Spinal cord (tissue), 10 donors: Measurements from ENCODE around the gene KRT27. TPM values are rescaled to one million over a fixed set of nuclear protein-coding genes. Genes with fewer than 3 reads are reported as not detected.

Experiments
- DNase-seq, 6 donors: peaks; one replicate each; pipeline versions ENCODE4 v3.0.0 to v3.0.0-alpha.2; 2013 to 2015; ENCODE audit warnings: low spot score in 6 of 6, low read depth in 4 of 6
- H3K27ac ChIP-seq: one replicate; pipeline ENCODE4 v1.5.1; 2013; ENCODE audit warnings: low read depth, low read length, control low read depth
- H3K27me3 ChIP-seq: one replicate; pipeline ENCODE4 v1.6.1; 2013; ENCODE audit warnings: low read length; ENCODE audit not compliant: control insufficient read depth, insufficient read depth
- H3K36me3 ChIP-seq: one replicate; pipeline ENCODE4 v1.6.1; 2013; ENCODE audit warnings: low read length; ENCODE audit not compliant: control insufficient read depth, insufficient read depth
- H3K4me1 ChIP-seq: one replicate; pipeline ENCODE4 v1.6.1; 2013; ENCODE audit warnings: low read length; ENCODE audit not compliant: control insufficient read depth, insufficient read depth
- H3K4me3 ChIP-seq: one replicate; pipeline ENCODE4 v1.5.1; 2013; ENCODE audit warnings: low read depth, low read length, control low read depth
- H3K9me3 ChIP-seq: one replicate; pipeline ENCODE4 v1.6.1; 2013; ENCODE audit warnings: low read length; ENCODE audit not compliant: control insufficient read depth, insufficient read depth
- WGBS: methylation state at CpG from one replicate; pipeline ENCODE4 v1.1.5; 2013; ENCODE audit warnings: missing lambda C conversion rate; ENCODE audit not compliant: insufficient coverage; 5-methylcytosine and 5-hydroxymethylcytosine counted together
- polyA plus RNA-seq, 2 donors: library from polyadenylated mRNA; unstranded; fragments of 120-200 nt; gene quantifications; one replicate each; pipeline ENCODE4 v1.2.1, GENCODE V29; 2013; ENCODE audit not compliant: insufficient read length in 2 of 2
- total RNA-seq, 2 donors: library from RNA; depleted of rRNA in 1 of 2; stranded (reverse); fragments of 120-200 nt in 1 of 2; fragments of >200 nt in 1 of 2; gene quantifications; one replicate each; pipeline versions ENCODE4 v1.2.3 to v1.2.4, GENCODE V29; 2013 to 2014
- donor health status: healthy.

Gene KRT27
- total and polyA plus RNA-seq, 4 donors = not detected

DNA sequence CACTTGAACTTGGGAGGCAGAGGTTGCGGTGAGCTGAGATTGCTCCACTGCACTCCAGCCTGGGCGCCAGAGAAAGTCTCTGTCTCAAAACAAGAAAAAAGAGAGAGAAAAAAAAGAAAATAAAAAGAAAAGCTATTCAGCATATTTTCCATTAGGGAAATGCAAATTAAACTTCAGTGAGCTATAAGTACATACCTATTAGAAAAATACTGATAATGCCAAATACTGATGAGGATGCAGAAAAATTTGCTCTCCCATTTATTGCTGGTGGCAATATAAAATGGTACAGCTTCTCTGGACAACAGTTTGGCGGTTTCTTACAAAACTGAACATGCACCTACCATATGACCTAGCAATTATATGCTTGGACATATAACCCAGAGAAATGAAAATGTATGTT is 30.3 kb upstream of the KRT27 start:
- H3K27me3 ChIP-seq = peaks cover 9% of the 10 kb centered on the region
- WGBS = 60% methylated on average over 1 of the region's 3 CpGs

DNA sequence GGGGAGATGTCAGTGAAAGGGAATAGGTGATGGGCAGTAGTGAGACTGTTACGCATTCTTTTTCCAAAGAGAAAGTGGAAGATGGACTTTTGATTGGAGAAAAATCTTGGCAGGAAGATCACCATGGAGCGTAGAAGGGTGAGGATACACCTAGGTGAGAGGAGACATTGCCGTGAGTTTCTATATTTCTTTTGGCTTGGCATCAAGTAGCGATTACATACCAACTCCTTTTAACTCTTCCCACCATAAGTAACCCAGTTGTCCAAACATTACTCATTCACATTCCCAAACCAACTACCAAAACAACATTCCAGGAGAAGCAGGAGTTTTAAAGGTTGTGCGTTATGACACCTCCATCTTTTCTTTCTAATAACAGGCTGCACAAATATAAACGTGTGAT is 28.1 kb upstream of the KRT27 start:
- DNase-seq = no peak
- Histone ChIP-seq H3K9me3 (no peaks in the 10 kb centered on the region), H3K4me3 (no peak overlapping the region), H3K27me3 (peaks cover 22% of the 10 kb centered on the region), H3K27ac (no peak overlapping the region), H3K4me1 (no peaks in the 10 kb centered on the region), H3K36me3 (no peaks in the 10 kb centered on the region)
- 100% methylated on average over 1 of the region's 6 CpGs for WGBS

More for the DNA sequence above, 30.3 kb upstream of the KRT27 start:
- H3K27ac ChIP-seq = no peak overlapping the region
- no peaks in the 10 kb centered on the region for H3K36me3 ChIP-seq
- H3K4me1 ChIP-seq = no peaks in the 10 kb centered on the region
- DNase-seq = no peak
- no peaks in the 10 kb centered on the region for H3K9me3 ChIP-seq
- no peak overlapping the region for H3K4me3 ChIP-seq

GRCh38 chr17:40809721-40810421 is 27.5 kb upstream of the KRT27 start:
- Histone ChIP-seq H3K4me1 (no peaks in the 10 kb centered on the region), H3K36me3 (no peaks in the 10 kb centered on the region), H3K9me3 (no peaks in the 10 kb centered on the region), H3K27me3 (peaks cover 28% of the 10 kb centered on the region), H3K27ac (no peak overlapping the region), H3K4me3 (no peak overlapping the region)
- WGBS = no CpG with 5 or more reads among the region's 2 CpGs
- no peak for DNase-seq

- no peak for DNase-seq
- WGBS = 60% methylated on average over 1 of the region's 3 CpGs
- Histone ChIP-seq H3K4me1 (peaks cover 6% of the 10 kb centered on the region), H3K27ac (no peak overlapping the region), H3K9me3 (no peaks in the 10 kb centered on the region), H3K36me3 (no peaks in the 10 kb centered on the region), H3K27me3 (peaks cover 44% of the 10 kb centered on the region), H3K4me3 (no peak overlapping the region)
These were observed 23.8 kb upstream of the KRT27 start for GRCh38 chr17:40806131-40806530.

GRCh38 chr17:40803617-40804082 is 21.3 kb upstream of the KRT27 start:
- no peaks in the 10 kb centered on the region for H3K9me3 ChIP-seq
- peaks cover 45% of the 10 kb centered on the region for H3K27me3 ChIP-seq
- H3K4me1 ChIP-seq = peaks cover 6% of the 10 kb centered on the region
- DNase-seq = peak in 5 of 6 donors; percentile 43 to 93 (median 47)
- no peaks in the 10 kb centered on the region for H3K36me3 ChIP-seq
- H3K27ac ChIP-seq = no peak overlapping the region
- no peak overlapping the region for H3K4me3 ChIP-seq
- WGBS = 0% methylated on average over 4 of the region's 13 CpGs

GRCh38 chr17:40801157-40801556 is 18.8 kb upstream of the KRT27 start:
- H3K4me3 ChIP-seq = no peak overlapping the region
- peaks cover 6% of the 10 kb centered on the region for H3K4me1 ChIP-seq
- no peak for DNase-seq
- H3K9me3 ChIP-seq = no peaks in the 10 kb centered on the region
- WGBS = 85% methylated on average over 2 of the region's 2 CpGs
- no peak overlapping the region for H3K27ac ChIP-seq
- peaks cover 43% of the 10 kb centered on the region for H3K27me3 ChIP-seq
- H3K36me3 ChIP-seq = no peaks in the 10 kb centered on the region

DNA sequence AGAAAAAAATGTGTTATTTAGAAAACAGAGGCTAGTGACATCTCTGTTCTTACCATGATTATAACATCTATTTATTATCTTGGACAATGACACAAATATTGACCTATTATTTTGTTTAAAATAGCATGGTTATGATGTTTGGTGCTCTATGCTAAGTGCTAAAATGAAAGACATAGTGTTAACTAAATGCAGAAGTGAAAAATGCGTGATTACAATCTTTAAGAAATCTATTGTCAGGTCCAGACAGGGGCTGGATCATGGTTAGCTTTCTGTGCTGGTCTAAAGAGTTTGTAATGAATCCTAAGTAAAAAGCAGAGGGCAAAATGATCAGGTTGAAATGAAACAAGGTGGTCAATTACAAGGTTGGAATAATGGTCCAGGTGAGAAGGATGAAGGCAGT is 18.0 kb upstream of the KRT27 start:
- peaks cover 37% of the 10 kb centered on the region for H3K27me3 ChIP-seq
- no peak for DNase-seq
- no peaks in the 10 kb centered on the region for H3K9me3 ChIP-seq
- WGBS = 50% methylated on average over 1 of the region's 1 CpG
- no peak overlapping the region for H3K4me3 ChIP-seq
- H3K27ac ChIP-seq = no peak overlapping the region
- H3K36me3 ChIP-seq = no peaks in the 10 kb centered on the region
- H3K4me1 ChIP-seq = peaks cover 6% of the 10 kb centered on the region

DNA sequence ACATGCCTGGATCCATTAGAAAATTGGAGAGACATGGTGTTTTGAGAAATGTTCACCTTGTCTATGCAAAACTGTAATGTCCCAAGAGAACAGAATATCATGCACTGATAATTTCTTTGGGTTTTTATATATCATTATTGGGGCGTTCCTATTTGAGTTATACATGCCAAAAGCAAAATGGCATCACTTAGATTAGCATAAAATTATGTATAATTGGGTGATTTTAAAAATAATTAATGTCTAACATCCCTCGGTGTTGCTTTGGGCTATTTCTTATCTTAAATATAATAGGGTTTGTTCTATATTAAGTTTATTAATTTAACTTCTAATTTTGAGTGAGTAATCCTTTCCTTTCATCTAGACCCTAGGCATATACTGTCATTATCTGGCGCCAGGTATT is 17.5 kb upstream of the KRT27 start, which contains the start of gene KRT28:
Gene KRT28 (minus strand): TSS at position 101 of the 400 bp plus-strand sequence. CDS start 66 bp downstream, at position 35.
- Histone ChIP-seq H3K27me3 (peaks cover 32% of the 10 kb centered on the region), H3K36me3 (no peaks in the 10 kb centered on the region)

DNA sequence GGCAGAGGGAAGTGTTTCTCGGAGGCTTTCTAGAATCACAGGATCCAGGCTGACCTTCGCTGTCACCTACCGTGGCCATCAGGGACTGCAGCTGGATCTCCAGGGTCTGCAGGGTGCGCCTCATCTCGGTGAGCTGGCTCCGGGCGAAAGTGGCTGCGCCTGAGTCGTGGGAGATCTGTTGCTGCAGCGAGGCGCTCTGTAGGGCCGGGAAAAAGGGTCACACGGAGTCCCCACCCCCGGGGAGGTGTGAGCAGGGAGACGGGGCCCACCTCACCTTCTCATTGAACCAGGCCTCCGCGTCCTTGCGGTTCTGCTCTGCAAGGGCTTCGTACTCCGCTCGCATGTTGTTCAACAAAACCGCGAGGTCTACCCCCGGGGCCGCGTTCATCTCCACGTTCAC is 14.5 kb upstream of the KRT27 start:
- Histone ChIP-seq H3K4me3 (no peak overlapping the region), H3K4me1 (no peaks in the 10 kb centered on the region), H3K27ac (no peak overlapping the region), H3K27me3 (peaks cover 23% of the 10 kb centered on the region), H3K9me3 (no peaks in the 10 kb centered on the region), H3K36me3 (no peaks in the 10 kb centered on the region)
- no peak for DNase-seq
- WGBS = 74% methylated on average over 25 of the region's 27 CpGs

More for the DNA sequence above, 17.5 kb upstream of the KRT27 start, which contains the start of gene KRT28:
- Histone ChIP-seq H3K9me3 (no peaks in the 10 kb centered on the region), H3K4me1 (peaks cover 6% of the 10 kb centered on the region), H3K27ac (no peak within 1 kb of the TSS), H3K4me3 (no peak within 1 kb of the TSS)
- DNase-seq = no peak
- WGBS = no CpG with 5 or more reads among the region's 3 CpGs

DNA sequence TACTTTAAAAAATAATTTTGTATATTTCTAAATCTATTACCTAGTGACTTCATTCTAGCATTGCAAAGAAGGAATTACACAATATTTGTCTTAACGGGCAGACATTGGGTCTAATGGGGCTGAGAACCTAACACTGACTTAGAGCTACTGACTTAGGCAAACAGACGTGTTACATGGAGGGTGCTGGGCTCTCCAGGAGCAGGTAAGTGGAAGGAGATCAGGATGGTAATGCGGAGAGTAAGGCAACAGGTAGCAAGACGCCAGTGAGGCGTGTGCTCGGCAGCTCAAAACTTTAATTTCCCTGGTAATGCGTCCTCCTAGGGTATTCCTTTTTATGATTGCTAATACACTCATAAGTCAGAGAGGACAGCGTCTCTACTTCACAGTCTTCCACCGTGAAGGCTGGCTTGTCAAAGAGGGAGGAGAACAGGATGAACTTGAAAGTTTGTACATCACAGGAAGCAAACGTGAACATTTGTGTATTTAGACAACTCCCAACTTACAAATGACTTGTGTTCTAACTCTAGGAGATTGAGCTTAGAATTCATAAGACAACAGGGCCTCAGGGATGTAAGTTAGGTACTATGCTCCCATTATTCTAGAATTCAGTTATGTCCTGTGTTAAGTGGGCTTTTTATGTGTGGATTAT is 12.8 kb upstream of the KRT27 start:
- 80% methylated on average over 1 of the region's 10 CpGs for WGBS
- H3K27me3 ChIP-seq = peaks cover 13% of the 10 kb centered on the region

More for the DNA sequence above, 12.8 kb upstream of the KRT27 start:
- no peak overlapping the region for H3K4me3 ChIP-seq
- no peak overlapping the region for H3K27ac ChIP-seq
- H3K36me3 ChIP-seq = no peaks in the 10 kb centered on the region
- DNase-seq = no peak
- no peaks in the 10 kb centered on the region for H3K4me1 ChIP-seq
- H3K9me3 ChIP-seq = no peaks in the 10 kb centered on the region
